Prostate gland (tissue), 2 donors: ENCODE measurements around the gene PDZD4.

ENCODE experiments used
- CTCF ChIP-seq, 4 experiments: fragments of 200-600 bp in 2 of 4; fragments of 450-650 bp in 2 of 4; sonication (generic) in 2 of 4; IDR thresholded peaks; 1 replicate in 3 of 4; 2 replicates in 1 of 4; pipeline ENCODE4 v1.5.1; 2016 to 2019; ENCODE audit warnings: antibody characterized with exemption in 4 of 4, mild to moderate bottlenecking in 2 of 4, moderate library complexity in 2 of 4
- POLR2A ChIP-seq: fragments of 450-650 bp; IDR thresholded peaks from one replicate; pipeline ENCODE4 v1.6.1; 2016; ENCODE audit warnings: antibody characterized with exemption, mild to moderate bottlenecking

GRCh38 chrX:153874366-153875125 lies 44.2 kb upstream of the PDZD4 start:
- TF ChIP-seq CTCF (IDR thresholded peaks at IDR 0.05), result no peak
- no peak for TF ChIP-seq POLR2A
